ENCODE data around the gene GRIK5.
A peak's percentile ranks its signal among the peaks of the same experiment; 100 is the strongest.

The GRIK5 gene

GRCh38 chr19:41951686-41952172, 118.3 kb downstream of the GRIK5 start:
- Histone ChIP-seq H3K23ac (ENCODE audit: low read length in 2 of 2) (no peak overlapping the region), H3K4me2 (ENCODE audit: low read length, poor library complexity, severe bottlenecking) (no peak overlapping the region), H2AK5ac (ENCODE audit: low read length, severe bottlenecking) (no peak overlapping the region), H2BK15ac (ENCODE audit: low read depth, poor library complexity, severe bottlenecking) (no peak overlapping the region), H3K36me3 (ENCODE audit: control insufficient read depth in 1 of 2, insufficient read depth in 2 of 2, low read depth in 1 of 2, low read length in 2 of 2) (peaks cover 15 to 22% of the 10 kb centered on the region in 2 experiments), H3K4me3 (ENCODE audit: insufficient read depth in 1 of 2, low read depth in 1 of 2, low read length in 2 of 2) (no peak overlapping the region), H3K14ac (ENCODE audit: low read length in 2 of 2) (peak overlapping the region in 1 of 2 experiments; percentile 79), H3K4ac (ENCODE audit: low read depth in 1 of 2, low read length in 2 of 2) (no peak overlapping the region), H3K18ac (ENCODE audit: low read depth in 1 of 2, low read length in 2 of 2) (no peak overlapping the region), H2BK12ac (ENCODE audit: low read length in 2 of 2) (peak overlapping the region in 1 of 2 experiments; percentile 84), H3K27me3 (ENCODE audit: control insufficient read depth in 1 of 2, insufficient read depth in 1 of 2, low read length in 2 of 2) (no peaks in the 10 kb centered on the region), H2BK5ac (ENCODE audit: low read depth, low read length, poor library complexity, severe bottlenecking) (no peak overlapping the region), H4K91ac (ENCODE audit: low read length) (no peak overlapping the region), H3K9me3 (ENCODE audit: control insufficient read depth, low read length) (no peaks in the 10 kb centered on the region), H4K8ac (ENCODE audit: low read length) (no peak overlapping the region), H3K9ac (ENCODE audit: low read length) (peak overlapping the region; percentile 41), H3K79me1 (replicated peaks; ENCODE audit: low read length, poor library complexity, severe bottlenecking) (peaks cover 10% of the 10 kb centered on the region), H2BK120ac (ENCODE audit: low read depth, low read length) (no peak overlapping the region), H3K4me1 (ENCODE audit: control insufficient read depth, insufficient read depth, low read depth, low read length) (peaks cover 5% of the 10 kb centered on the region), H3K27ac (ENCODE audit: low read length, poor library complexity, severe bottlenecking) (no peak overlapping the region), H2AFZ (ENCODE audit: low read depth, low read length) (peak overlapping the region; percentile 78)
- peak; percentile 76 for DNase-seq
- 10% methylated on average over 9 of the region's 12 CpGs for WGBS

Measured in mesenchymal stem cell (in vitro differentiated cells and primary cell).